ENCODE data around the gene DNAAF1.

DNA sequence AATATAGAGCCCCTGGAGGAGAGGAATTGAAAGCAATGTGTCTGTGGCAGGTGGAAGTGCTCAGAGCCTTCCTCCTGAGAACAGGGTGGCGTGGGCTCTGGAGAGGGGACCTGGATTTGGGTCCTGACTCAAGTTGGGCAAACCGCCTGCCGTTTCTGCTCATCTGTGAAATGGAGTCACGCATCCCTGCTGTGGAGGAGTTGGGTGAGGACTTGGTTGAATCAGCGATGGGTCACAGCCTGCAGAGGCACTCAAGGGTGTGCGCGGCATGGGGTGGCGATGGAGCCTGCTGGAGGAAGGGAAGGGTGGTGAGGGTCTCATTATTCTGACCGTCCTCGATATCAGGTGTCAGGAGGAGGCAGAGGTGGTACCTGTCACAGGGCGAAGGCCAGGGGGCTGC lies 48.9 kb downstream of the DNAAF1 start:
- TF ChIP-seq EP300 (IDR thresholded peaks at IDR 0.05; ENCODE audit: borderline replicate concordance), result no peak
- no peak for TF ChIP-seq TAF1 (IDR thresholded peaks at IDR 0.05; ENCODE audit: low read depth)
- TF ChIP-seq, protein P1, sequence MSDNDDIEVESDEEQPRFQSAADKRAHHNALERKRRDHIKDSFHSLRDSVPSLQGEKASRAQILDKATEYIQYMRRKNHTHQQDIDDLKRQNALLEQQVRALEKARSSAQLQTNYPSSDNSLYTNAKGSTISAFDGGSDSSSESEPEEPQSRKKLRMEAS (IDR thresholded peaks at IDR 0.05), result no peak
- TF ChIP-seq FOXM1 (IDR thresholded peaks at IDR 0.05; ENCODE audit: borderline replicate concordance, low read depth), result no peak
- no peak for TF ChIP-seq ZBTB7A (IDR thresholded peaks at IDR 0.05; ENCODE audit: low read depth)
- TF ChIP-seq, protein P2, sequence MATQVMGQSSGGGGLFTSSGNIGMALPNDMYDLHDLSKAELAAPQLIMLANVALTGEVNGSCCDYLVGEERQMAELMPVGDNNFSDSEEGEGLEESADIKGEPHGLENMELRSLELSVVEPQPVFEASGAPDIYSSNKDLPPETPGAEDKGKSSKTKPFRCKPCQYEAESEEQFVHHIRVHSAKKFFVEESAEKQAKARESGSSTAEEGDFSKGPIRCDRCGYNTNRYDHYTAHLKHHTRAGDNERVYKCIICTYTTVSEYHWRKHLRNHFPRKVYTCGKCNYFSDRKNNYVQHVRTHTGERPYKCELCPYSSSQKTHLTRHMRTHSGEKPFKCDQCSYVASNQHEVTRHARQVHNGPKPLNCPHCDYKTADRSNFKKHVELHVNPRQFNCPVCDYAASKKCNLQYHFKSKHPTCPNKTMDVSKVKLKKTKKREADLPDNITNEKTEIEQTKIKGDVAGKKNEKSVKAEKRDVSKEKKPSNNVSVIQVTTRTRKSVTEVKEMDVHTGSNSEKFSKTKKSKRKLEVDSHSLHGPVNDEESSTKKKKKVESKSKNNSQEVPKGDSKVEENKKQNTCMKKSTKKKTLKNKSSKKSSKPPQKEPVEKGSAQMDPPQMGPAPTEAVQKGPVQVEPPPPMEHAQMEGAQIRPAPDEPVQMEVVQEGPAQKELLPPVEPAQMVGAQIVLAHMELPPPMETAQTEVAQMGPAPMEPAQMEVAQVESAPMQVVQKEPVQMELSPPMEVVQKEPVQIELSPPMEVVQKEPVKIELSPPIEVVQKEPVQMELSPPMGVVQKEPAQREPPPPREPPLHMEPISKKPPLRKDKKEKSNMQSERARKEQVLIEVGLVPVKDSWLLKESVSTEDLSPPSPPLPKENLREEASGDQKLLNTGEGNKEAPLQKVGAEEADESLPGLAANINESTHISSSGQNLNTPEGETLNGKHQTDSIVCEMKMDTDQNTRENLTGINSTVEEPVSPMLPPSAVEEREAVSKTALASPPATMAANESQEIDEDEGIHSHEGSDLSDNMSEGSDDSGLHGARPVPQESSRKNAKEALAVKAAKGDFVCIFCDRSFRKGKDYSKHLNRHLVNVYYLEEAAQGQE (IDR thresholded peaks at IDR 0.05; ENCODE audit: low read depth), result no peak
- no peak for TF ChIP-seq RAD21 (IDR thresholded peaks at IDR 0.05; ENCODE audit: low read depth)
- no peak for TF ChIP-seq NFIC (IDR thresholded peaks at IDR 0.05)
- no peak for TF ChIP-seq CEBPB (IDR thresholded peaks at IDR 0.05)
- no peak for TF ChIP-seq CREB1 (IDR thresholded peaks at IDR 0.05; ENCODE audit: low read depth)
- TF ChIP-seq EGR1 (IDR thresholded peaks at IDR 0.05), result no peak
- TF ChIP-seq, protein P3, sequence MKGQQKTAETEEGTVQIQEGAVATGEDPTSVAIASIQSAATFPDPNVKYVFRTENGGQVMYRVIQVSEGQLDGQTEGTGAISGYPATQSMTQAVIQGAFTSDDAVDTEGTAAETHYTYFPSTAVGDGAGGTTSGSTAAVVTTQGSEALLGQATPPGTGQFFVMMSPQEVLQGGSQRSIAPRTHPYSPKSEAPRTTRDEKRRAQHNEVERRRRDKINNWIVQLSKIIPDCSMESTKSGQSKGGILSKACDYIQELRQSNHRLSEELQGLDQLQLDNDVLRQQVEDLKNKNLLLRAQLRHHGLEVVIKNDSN (IDR thresholded peaks at IDR 0.05), result no peak
- no peak for TF ChIP-seq YY1 (IDR thresholded peaks at IDR 0.05; ENCODE audit: low read depth)
